HFF-Myc (cell line): ENCODE results near the gene REP15.

ENCODE experiments used
- DNase-seq: peaks from one replicate; pipeline ENCODE4 v3.0.0-alpha.2; 2011; ENCODE audit warnings: low read depth; ENCODE audit errors: extremely low read depth
- H3K4me3 ChIP-seq: replicated peaks from 2 replicates; pipeline ENCODE4 v1.5.1; 2011; ENCODE audit warnings: low read depth, mild to moderate bottlenecking, control low read depth, low read length
- TF ChIP-seq, protein P1 (sequence below): IDR thresholded peaks from 2 replicates; pipeline ENCODE4 v1.5.1; 2012; ENCODE audit warnings: mild to moderate bottlenecking, low read depth, low read length, control low read depth; ENCODE audit errors: missing control alignments

Gene REP15

DNA sequence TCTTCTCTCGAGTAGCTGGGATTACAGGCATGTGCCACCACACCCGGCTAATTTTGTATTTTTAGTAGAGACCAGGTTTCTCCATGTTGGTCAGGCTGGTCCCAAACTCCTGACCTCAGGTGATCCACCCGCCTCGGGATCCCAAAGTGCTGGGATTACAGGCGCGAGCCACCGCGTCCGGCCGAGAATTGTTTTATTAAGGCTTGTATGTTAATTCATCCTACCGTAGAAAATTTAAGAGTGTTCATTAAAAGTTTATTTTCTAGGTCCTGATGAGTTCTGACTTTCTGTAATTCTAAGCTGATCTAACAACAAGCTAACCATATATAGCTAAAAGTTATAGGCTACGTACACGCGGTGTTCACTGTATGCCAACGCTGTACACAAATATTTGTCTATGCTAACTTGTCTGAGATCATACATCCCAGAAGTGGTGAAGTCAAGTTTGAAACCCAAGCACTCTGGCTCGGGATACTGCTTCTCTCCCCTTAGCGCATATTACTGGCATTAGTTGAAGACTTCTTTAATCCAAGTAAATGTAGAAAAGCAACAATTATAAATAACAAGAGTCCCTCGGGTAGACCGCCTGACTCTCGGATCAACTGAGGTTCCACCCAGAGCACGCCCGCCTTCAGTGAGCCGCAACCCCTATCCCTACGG is 13.8 kb downstream of the REP15 start:
- DNase-seq = peak; percentile 31
- TF ChIP-seq, protein P1, sequence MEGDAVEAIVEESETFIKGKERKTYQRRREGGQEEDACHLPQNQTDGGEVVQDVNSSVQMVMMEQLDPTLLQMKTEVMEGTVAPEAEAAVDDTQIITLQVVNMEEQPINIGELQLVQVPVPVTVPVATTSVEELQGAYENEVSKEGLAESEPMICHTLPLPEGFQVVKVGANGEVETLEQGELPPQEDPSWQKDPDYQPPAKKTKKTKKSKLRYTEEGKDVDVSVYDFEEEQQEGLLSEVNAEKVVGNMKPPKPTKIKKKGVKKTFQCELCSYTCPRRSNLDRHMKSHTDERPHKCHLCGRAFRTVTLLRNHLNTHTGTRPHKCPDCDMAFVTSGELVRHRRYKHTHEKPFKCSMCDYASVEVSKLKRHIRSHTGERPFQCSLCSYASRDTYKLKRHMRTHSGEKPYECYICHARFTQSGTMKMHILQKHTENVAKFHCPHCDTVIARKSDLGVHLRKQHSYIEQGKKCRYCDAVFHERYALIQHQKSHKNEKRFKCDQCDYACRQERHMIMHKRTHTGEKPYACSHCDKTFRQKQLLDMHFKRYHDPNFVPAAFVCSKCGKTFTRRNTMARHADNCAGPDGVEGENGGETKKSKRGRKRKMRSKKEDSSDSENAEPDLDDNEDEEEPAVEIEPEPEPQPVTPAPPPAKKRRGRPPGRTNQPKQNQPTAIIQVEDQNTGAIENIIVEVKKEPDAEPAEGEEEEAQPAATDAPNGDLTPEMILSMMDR = no peak
- H3K4me3 ChIP-seq = peak overlapping the region; percentile 92

DNA sequence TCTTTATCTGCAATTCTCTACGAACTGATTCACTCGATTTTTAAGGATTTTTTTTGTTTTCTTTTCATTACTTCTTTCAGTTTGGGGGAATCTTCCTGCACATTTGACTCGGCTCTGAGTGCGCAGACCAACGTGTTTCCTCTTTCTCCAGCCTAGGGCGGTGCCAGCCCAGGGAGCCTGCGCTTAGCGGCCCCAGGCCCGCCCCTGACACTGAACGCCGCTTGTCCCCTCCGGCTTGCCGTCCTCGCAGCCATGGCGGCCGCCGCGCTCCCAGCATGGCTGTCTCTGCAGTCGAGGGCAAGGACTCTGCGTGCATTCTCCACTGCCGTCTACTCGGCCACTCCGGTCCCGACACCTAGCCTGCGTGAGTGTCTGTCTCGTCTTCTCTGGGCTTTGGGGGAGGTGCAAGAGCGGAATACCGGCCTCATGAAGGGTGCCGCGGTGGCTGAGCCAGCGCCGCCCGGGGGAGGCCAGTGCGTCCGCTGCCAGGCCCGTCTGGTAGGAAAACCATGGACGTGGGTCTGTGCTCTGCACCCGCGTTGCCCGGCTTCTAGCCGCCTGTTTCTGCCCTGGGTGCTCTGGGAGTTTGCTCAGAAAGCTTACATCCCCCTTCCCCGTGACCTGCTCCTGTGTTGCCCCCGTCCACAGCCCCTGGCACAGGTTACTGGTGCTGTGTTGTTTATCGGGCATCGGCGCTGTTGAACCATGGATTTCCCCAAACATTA is 14.5 kb downstream of the REP15 start, which contains the start of gene MRPS35:
TSS of gene MRPS35 (plus strand) at position 241 of the 725 bp plus-strand sequence. CDS start at position 253, 12 bp downstream.
- H3K4me3 ChIP-seq = peak within 1 kb of the TSS; percentile 92
- DNase-seq = peak; percentile 61
- TF ChIP-seq, protein P1 = no peak

DNA sequence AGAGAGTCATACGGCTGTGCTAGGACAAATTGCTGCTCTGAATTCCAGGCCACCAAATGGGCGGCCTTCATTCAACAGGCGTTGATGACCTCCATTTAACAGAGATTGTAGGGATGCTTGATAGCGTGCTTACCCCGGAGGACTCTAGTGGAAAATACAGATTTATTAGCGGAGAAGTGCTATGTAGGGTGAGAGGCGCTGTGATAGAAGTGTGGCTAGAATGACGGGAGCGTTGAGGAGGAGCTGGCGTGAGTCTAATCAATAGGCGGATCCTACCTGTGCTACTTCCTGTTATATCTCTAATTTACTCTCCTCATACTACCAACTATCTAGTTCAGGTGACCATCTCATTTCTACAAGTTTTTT is 15.1 kb downstream of the REP15 start:
- DNase-seq = no peak
- TF ChIP-seq, protein P1 = no peak

DNA sequence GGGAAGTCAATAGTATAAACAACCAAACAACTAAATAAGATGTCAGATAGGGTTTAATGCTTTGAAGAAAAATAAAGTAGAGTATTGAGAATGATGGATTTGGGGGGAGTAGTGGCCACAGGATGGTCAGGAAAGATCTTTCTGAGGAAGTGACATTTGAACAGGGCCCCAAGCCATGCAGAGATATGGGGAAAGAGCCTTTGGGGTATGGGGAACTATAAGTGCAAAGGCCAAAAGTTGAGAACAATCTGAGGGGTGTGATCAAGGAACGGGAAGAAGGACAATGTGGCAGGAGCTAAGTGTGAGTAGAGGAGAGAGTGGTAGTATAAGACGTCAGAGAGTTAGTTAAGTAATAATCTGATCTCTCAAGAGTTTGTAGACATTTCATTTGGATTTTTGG is 15.7 kb downstream of the REP15 start:
- H3K4me3 ChIP-seq = peak overlapping the region; percentile 92
- DNase-seq = no peak
- TF ChIP-seq, protein P1 = no peak

More for the DNA sequence above, 15.1 kb downstream of the REP15 start:
- H3K4me3 ChIP-seq = peak overlapping the region; percentile 92

DNA sequence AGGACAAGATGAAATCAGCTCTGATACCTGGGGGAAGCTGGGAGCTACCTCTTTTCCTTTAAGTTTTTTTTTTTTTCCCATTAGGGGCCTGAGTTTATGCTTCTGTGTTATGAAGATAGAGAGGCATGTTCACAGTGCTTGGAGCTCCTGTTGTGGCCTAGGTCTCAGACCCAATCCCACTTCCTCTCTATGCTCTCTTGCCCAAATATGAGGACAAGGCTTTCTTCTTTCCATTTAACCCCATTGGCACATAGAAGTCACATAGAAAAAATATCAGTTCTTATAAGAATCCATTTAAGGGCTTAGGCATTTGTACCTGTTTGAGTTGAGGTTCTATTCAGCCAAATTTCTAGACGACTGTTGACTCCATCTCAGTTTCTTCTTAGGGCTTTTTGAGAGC is 27.0 kb downstream of the REP15 start:
- DNase-seq = no peak
- H3K4me3 ChIP-seq = no peak overlapping the region
- TF ChIP-seq, protein P1 = no peak

DNA sequence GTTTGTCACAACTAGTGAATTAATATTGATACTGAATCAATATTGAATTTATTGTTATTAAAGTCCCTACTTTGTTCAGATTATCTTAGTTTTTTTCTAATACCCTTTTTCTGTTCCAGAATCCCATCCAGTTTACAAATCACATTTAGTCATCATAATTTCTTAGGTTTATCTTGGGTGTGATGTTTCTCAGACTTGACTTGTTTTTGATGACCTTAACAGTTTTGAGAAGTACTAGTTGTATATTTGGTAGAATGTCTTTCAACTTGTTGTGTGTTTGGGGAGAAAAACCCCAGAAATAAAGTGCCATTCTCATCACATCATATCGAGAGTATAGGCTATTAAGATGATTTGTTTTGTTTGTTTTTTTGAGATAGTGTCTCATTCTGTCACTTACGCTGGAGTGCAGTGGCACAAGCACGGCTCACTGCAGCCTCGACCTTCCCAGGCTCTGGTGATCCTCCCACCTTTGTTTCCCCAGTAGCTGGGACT is 33.9 kb downstream of the REP15 start:
- no peak overlapping the region for H3K4me3 ChIP-seq
- DNase-seq = no peak
- TF ChIP-seq, protein P1 = no peak
